Vagina (tissue), 2 donors: ENCODE data around the gene SPG11. TPM values are rescaled to one million over a fixed set of nuclear protein-coding genes. Genes with fewer than 3 reads are reported as not detected.
"Not testable (repeated sequence)": the region's sequence is repeated elsewhere in the genome, so short reads cannot be mapped to it uniquely, and the experiment has no call there.

Experiments used
- DNase-seq, 2 donors: peaks; one replicate each; pipeline ENCODE4 v3.0.0-alpha.2; 2017; ENCODE audit errors: extremely low spot score in 2 of 2
- H3K27ac ChIP-seq: fragments of 200-600 bp; sonication (generic); one replicate; pipeline ENCODE4 v1.5.1; 2019
- H3K27me3 ChIP-seq: fragments of 200-600 bp; sonication (generic); one replicate; pipeline ENCODE4 v1.5.1; 2019
- H3K36me3 ChIP-seq, 2 donors: fragments of 200-600 bp; sonication (generic); one replicate each; pipeline ENCODE4 v1.5.1; 2017 to 2019
- H3K4me1 ChIP-seq: fragments of 200-600 bp; sonication (generic); one replicate; pipeline ENCODE4 v1.5.1; 2019
- H3K4me3 ChIP-seq, 2 donors: fragments of 200-600 bp; sonication (generic); 1 replicate in 1 of 2; 2 replicates in 1 of 2; pipeline ENCODE4 v1.5.1; 2016 to 2019
- H3K9me3 ChIP-seq: fragments of 200-600 bp; sonication (generic); one replicate; pipeline ENCODE4 v1.5.1; 2019
- POLR2A ChIP-seq, 2 donors: fragments of 450-650 bp; IDR thresholded peaks; one replicate each; pipeline ENCODE4 v1.6.1; 2017; ENCODE audit warnings: antibody characterized with exemption in 2 of 2, mild to moderate bottlenecking in 2 of 2, moderate library complexity in 2 of 2
- POLR2AphosphoS5 ChIP-seq, 2 donors: sonication (generic); formaldehyde crosslinking; IDR thresholded peaks; one replicate each; pipeline ENCODE4 v1.9.0; 2017; ENCODE audit warnings: antibody characterized with exemption in 2 of 2, mild to moderate bottlenecking in 2 of 2, low read depth in 1 of 2; ENCODE audit not compliant: insufficient read depth in 1 of 2
- intact Hi-C: fragments of 100-400 bp; cut with DNase I; formaldehyde crosslinking; loops from one replicate; pipeline ENCODE4 v1.15.1; 2023
- total RNA-seq: library from RNA; depleted of rRNA; stranded (reverse); fragments of >200 nt; gene quantifications from one replicate; pipeline ENCODE4 v1.2.3, GENCODE V29; 2016
- TF ChIP-seq, protein P1 (sequence below), 3 experiments: fragments of 450-650 bp in 2 of 3; fragments of 200-600 bp in 1 of 3; sonication (generic) in 1 of 3; IDR thresholded peaks; one replicate each; pipeline ENCODE4 v1.5.1; 2017 to 2019; ENCODE audit warnings: antibody characterized with exemption in 3 of 3, mild to moderate bottlenecking in 2 of 3, moderate library complexity in 2 of 3

The SPG11 gene
- total RNA-seq, 1 donor from 2014 or later: 98.2 TPM

GRCh38 chr15:44569316-44569715 is 94.1 kb downstream of the SPG11 start:
- no peak for TF ChIP-seq POLR2A (IDR thresholded peaks at IDR 0.05)
- TF ChIP-seq POLR2AphosphoS5 (IDR thresholded peaks at IDR 0.05; ENCODE audit: insufficient read depth in 1 of 2, low read depth in 1 of 2): no peak
- TF ChIP-seq, protein P1, sequence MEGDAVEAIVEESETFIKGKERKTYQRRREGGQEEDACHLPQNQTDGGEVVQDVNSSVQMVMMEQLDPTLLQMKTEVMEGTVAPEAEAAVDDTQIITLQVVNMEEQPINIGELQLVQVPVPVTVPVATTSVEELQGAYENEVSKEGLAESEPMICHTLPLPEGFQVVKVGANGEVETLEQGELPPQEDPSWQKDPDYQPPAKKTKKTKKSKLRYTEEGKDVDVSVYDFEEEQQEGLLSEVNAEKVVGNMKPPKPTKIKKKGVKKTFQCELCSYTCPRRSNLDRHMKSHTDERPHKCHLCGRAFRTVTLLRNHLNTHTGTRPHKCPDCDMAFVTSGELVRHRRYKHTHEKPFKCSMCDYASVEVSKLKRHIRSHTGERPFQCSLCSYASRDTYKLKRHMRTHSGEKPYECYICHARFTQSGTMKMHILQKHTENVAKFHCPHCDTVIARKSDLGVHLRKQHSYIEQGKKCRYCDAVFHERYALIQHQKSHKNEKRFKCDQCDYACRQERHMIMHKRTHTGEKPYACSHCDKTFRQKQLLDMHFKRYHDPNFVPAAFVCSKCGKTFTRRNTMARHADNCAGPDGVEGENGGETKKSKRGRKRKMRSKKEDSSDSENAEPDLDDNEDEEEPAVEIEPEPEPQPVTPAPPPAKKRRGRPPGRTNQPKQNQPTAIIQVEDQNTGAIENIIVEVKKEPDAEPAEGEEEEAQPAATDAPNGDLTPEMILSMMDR (IDR thresholded peaks at IDR 0.05): no peak
- H3K27me3 ChIP-seq: no peaks in the 10 kb centered on the region
- no peak for DNase-seq
- no peak overlapping the region for H3K4me3 ChIP-seq
- peaks cover 5 to 49% of the 10 kb centered on the region in 2 donors for H3K36me3 ChIP-seq
- H3K9me3 ChIP-seq: no peaks in the 10 kb centered on the region
- H3K27ac ChIP-seq: no peak overlapping the region
- intact Hi-C loops: no loop called here
- no peaks in the 10 kb centered on the region for H3K4me1 ChIP-seq

- H3K36me3 ChIP-seq: peaks cover 5 to 54% of the 10 kb centered on the region in 2 donors
- intact Hi-C loops: no loop called here
- DNase-seq: no peak
Measured at GRCh38 chr15:44568338-44568737, 95.1 kb downstream of the SPG11 start.

DNA sequence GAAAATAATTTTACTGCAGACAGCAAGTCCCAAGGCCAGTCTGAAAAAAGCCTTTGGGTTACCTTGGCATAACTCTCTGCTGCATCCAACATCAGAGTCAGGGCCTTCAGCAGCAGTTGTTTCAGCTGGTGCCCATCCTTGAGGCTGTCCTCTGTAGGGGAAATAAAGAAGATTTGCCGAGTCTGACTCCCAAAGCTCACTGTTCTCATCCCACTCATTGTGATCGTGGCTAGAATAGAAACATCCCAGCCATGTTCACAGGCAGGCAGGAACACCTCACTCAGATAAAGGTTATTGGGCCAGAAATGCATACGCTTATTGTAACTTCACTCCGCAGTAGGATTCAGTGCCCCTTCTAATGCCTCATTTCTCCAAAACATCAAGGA is 97.3 kb downstream of the SPG11 start:
- no peaks in the 10 kb centered on the region for H3K27me3 ChIP-seq
- H3K4me1 ChIP-seq: no peaks in the 10 kb centered on the region
- TF ChIP-seq, protein P1 (IDR thresholded peaks at IDR 0.05): no peak
- TF ChIP-seq POLR2AphosphoS5 (IDR thresholded peaks at IDR 0.05; ENCODE audit: insufficient read depth in 1 of 2, low read depth in 1 of 2) (no peak), POLR2A (IDR thresholded peaks at IDR 0.05) (no peak)
- intact Hi-C loops: no loop called here
- DNase-seq: no peak
- peaks cover 0 to 71% of the 10 kb centered on the region in 2 donors for H3K36me3 ChIP-seq
- no peak overlapping the region for H3K27ac ChIP-seq
- H3K9me3 ChIP-seq: no peaks in the 10 kb centered on the region
- H3K4me3 ChIP-seq: no peak overlapping the region

More at GRCh38 chr15:44568338-44568737, 95.1 kb downstream of the SPG11 start:
- TF ChIP-seq POLR2A (IDR thresholded peaks at IDR 0.05) (no peak), POLR2AphosphoS5 (IDR thresholded peaks at IDR 0.05; ENCODE audit: insufficient read depth in 1 of 2, low read depth in 1 of 2) (no peak)
- TF ChIP-seq, protein P1 (IDR thresholded peaks at IDR 0.05): no peak
- no peaks in the 10 kb centered on the region for H3K4me1 ChIP-seq
- H3K4me3 ChIP-seq: no peak overlapping the region
- H3K9me3 ChIP-seq: no peaks in the 10 kb centered on the region
- H3K27ac ChIP-seq: no peak overlapping the region
- no peaks in the 10 kb centered on the region for H3K27me3 ChIP-seq

DNA sequence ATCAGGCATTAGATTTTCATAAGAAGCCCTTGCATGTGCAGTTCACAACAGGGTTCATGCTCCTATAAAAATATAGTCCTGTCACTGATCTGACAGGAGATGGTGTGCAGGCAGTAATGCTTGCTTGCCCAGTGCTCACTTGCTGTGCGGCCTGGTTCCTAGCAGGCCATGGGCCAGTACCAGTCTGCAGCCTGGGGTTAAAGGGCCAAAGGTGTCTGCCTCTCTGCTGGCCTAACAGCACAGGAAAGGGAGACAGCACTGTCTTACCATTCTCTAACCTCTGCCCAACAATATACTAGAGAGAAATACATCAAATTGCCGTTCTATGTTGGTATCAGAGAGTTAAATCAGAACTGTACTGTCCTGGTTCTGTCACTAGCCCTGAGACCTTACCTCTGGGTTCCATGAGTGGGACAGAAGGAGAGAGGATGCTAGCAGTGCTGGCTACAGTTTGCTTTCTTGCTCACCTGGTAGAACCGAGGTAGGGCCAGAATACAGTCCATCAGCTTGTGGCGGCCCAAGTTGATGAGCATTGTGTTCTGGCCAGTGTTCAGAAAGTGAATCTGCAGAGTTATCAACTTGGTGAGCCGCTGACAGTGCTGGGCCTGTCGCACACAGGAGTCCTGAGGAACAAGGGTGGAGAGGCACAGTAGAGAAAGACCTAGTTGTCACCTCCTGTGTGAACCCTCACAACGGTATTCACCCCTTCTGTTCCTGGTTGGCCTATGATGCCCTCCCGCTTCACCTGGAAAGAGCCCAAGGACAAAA is 97.9 kb downstream of the SPG11 start:
- Histone ChIP-seq H3K27me3 (no peaks in the 10 kb centered on the region), H3K4me1 (no peaks in the 10 kb centered on the region), H3K27ac (no peak overlapping the region), H3K9me3 (no peaks in the 10 kb centered on the region), H3K36me3 (peaks cover 0 to 77% of the 10 kb centered on the region in 2 donors), H3K4me3 (no peak overlapping the region)
- intact Hi-C loops: no loop called here
- no peak for DNase-seq
- no peak for TF ChIP-seq POLR2AphosphoS5 (IDR thresholded peaks at IDR 0.05; ENCODE audit: insufficient read depth in 1 of 2, low read depth in 1 of 2)
- TF ChIP-seq POLR2A (IDR thresholded peaks at IDR 0.05): no peak
- TF ChIP-seq, protein P1 (IDR thresholded peaks at IDR 0.05): no peak

DNA sequence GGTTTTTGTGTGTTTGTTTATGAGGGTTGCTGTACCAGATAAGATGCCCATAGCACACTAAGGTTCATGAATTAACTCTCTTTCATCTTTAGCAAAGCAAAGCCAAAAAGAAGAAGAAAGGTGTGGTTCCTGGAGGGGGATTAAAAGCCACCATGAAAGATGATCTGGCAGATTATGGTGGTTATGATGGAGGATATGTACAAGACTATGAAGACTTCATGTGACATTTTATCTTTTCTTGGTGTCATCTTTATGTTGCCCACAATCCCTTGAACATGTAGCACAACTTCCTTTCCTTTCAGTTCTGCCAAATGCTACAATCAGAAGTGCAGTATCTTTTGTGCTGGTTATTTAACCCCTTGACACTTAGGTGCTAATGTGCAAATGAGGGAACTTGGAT is 102.5 kb downstream of the SPG11 start:
- H3K4me3 ChIP-seq: not testable (repeated sequence)
- H3K36me3 ChIP-seq: peaks cover 0 to 98% of the 10 kb centered on the region in 2 donors

More for the DNA sequence above, 102.5 kb downstream of the SPG11 start:
- H3K9me3 ChIP-seq, H3K4me1 ChIP-seq, DNase-seq, H3K27me3 ChIP-seq, H3K27ac ChIP-seq, intact Hi-C loops: not testable (repeated sequence)
